Astrocyte of the spinal cord (primary cell): ENCODE measurements around the gene NYAP1.
"Not testable (repeated sequence)": the region's sequence is repeated elsewhere in the genome, so short reads cannot be mapped to it uniquely, and the experiment has no call there.

Source experiments
- DNase-seq: peaks from one replicate; pipeline ENCODE4 v3.0.0; 2011; ENCODE audit warnings: low read depth, low spot score
- H3K4me3 ChIP-seq: 2 replicates; pipeline ENCODE4 v1.5.1; 2011; ENCODE audit warnings: low read depth, mild to moderate bottlenecking, low read length, moderate library complexity
- CTCF ChIP-seq: IDR thresholded peaks from 2 replicates; pipeline ENCODE4 v1.5.1; 2012; ENCODE audit warnings: low read depth, mild to moderate bottlenecking, low read length, inconsistent platforms
- in situ Hi-C: cut with HindIII; loops from 2 replicates; pipeline ENCODE4 v1.10.0; 2017; ENCODE audit warnings: low sequenced_read_pairs

NYAP1 gene

GRCh38 chr7:100491192-100491578 lies 7.5 kb downstream of the NYAP1 start:
- no peak overlapping the region for H3K4me3 ChIP-seq
- TF ChIP-seq CTCF, result no peak
- in situ Hi-C loops, result no loop called here
- DNase-seq, result no peak

GRCh38 chr7:100492738-100493475 lies 9.2 kb downstream of the NYAP1 start:
- H3K4me3 ChIP-seq, result no peak overlapping the region
- no peak for TF ChIP-seq CTCF
- no peak for DNase-seq
- in situ Hi-C loops, result no loop called here

GRCh38 chr7:100493476-100494264 lies 9.9 kb downstream of the NYAP1 start:
- DNase-seq, result peak; percentile 24
- TF ChIP-seq CTCF, result no peak
- peak overlapping the region; percentile 10 for H3K4me3 ChIP-seq
- in situ Hi-C loops, result no loop called here

- TF ChIP-seq CTCF, result no peak
- H3K4me3 ChIP-seq, result no peak overlapping the region
- no peak for DNase-seq
- in situ Hi-C loops, result no loop called here
Measured at GRCh38 chr7:100496509-100496908, 12.8 kb downstream of the NYAP1 start.

- H3K4me3 ChIP-seq, DNase-seq, in situ Hi-C loops: not testable (repeated sequence)
Measured at GRCh38 chr7:100500743-100501142, 17.0 kb downstream of the NYAP1 start.

GRCh38 chr7:100504031-100504430 lies 20.3 kb downstream of the NYAP1 start:
- in situ Hi-C loops, H3K4me3 ChIP-seq, DNase-seq: not testable (repeated sequence)

GRCh38 chr7:100504887-100505611 lies 21.3 kb downstream of the NYAP1 start:
- no peak overlapping the region for H3K4me3 ChIP-seq
- in situ Hi-C loops, result no loop called here
- TF ChIP-seq CTCF, result no peak
- no peak for DNase-seq
